Stimulated activated CD8-positive, alpha-beta memory T cell treated with anti-CD3 and anti-CD28 coated beads, Interleukin-12 subunit alpha, Interleukin-12 subunit beta, amount 100 ng/mL, for 4 hours (primary cell): ENCODE data around the gene GPC5.

Experiments
- DNase-seq: peaks from one replicate; pipeline ENCODE4 v3.0.0-alpha.2; 2020; ENCODE audit warnings: low read depth

Gene GPC5

DNA sequence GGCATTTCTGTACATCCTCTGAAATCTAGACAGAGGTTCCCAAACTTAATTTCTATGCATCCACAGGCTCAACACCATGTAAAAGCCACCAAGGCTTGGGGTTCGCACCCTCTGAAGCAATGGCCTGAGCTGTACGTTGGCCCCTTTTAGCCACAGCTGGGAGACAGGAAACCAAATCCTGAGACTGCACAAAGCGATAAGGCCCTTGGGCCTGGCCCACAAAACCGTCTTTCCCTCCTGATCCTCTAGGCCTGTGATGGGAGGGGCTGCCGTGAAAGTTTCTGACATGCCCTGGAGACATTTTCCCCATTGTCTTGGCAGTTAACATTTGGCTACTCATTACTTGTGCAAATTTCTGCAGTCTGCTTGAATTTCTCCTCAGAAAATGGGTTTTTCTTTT, 766.4 kb downstream of the GPC5 start:
- DNase-seq: no peak

GRCh38 chr13:92172191-92172590, 773.8 kb downstream of the GPC5 start:
- no peak for DNase-seq

GRCh38 chr13:92173254-92173653, 774.8 kb downstream of the GPC5 start:
- no peak for DNase-seq

GRCh38 chr13:92175330-92175729, 776.9 kb downstream of the GPC5 start:
- DNase-seq: no peak

DNA sequence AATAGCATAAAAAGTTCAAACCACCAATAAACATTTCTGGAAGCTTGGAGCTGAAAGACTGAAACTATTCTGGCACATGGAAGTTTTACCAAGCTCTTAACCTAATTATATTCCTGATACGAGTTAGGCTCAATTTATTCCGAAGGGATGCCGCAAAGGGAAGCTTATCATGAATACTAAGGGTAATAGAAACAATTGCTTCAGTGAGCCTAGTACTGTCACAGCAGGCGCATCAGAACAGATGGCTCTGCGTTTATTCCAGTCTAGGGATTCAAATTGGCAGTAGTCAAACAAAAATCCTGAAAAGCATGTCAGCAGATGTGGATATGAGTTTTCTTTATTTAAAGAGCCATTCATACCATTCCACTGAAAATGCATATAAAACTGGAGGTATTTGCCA, 779.5 kb downstream of the GPC5 start:
- no peak for DNase-seq

DNA sequence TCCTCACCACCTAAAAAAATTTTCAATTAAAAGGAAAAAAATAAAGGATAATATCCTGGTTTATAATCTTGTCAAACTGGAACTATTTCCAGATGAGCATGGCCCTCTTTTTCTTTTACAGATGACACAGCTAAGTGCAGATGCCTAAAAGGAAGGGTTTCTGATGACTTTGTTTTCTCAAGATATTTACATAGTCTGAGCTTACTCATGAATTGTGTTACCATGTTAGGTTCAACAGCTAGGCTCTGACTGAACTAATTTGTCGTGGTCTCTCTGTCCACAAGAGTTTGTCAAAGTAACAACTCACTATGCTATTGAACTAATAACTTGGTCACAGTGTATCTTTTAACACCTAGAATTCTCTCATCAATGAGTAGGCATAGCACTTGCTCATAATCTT, 780.8 kb downstream of the GPC5 start:
- DNase-seq: no peak

GRCh38 chr13:92187378-92187989, 789.1 kb downstream of the GPC5 start:
- DNase-seq: no peak

DNA sequence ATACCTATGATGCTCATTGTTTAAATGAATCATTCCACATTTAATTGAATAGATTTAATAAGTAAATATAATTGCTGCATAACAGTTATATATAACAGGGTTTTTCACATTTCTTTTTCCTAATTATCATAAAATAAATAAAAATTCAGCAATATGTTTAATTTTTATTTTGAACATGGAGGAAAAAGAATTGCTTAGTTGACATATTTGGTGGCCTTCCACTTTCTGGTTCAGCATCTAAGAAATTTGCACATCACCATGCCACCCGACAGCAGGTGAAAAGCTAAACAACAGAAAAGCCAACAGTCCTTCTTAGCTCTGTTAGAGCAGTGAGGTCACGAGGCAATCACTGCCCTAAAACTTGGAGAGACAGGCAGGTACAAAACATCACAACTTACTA, 790.2 kb downstream of the GPC5 start:
- no peak for DNase-seq

GRCh38 chr13:92196591-92197256, 798.3 kb downstream of the GPC5 start:
- no peak for DNase-seq

DNA sequence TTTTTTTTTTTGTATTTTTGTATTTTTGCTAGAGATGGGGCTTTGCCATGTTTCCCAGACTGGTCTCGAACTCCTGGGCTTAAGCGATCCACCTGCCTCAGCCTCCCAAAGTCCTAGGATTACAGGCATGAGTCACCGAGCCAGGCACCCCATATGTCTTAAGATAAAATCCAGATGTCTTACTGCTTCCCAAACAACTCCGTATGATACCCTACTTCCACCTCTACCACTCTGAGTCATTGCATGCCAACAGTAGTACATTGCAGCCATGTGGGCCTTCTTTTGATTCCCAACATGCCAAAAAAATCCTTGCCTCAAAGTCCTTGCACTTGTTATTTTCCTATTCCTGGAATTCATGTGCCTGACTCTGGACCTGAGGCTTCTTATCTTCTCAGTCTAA, 799.2 kb downstream of the GPC5 start:
- no peak for DNase-seq

- no peak for DNase-seq
Observed at GRCh38 chr13:92218615-92219014, 820.2 kb downstream of the GPC5 start.

DNA sequence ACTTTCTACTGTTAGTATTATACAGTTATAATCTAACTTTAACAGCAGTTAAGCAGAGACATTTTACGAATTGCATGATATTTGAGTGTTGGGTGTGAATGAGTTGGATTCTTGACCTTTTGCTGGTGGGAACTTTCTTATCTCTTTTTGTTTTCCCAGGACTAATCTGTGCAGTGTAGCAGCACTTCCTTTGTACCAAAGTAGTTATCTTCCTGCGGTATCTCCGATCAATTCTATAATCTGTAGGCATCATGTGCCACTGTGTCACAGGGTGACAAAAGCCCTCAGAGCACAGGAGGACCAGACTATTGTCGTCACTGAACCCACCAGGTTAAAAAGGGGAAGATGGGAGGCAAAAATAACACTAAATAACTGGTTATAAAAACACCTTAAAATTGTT, 823.5 kb downstream of the GPC5 start:
- no peak for DNase-seq

GRCh38 chr13:92224052-92224821, 825.8 kb downstream of the GPC5 start:
- no peak for DNase-seq

DNA sequence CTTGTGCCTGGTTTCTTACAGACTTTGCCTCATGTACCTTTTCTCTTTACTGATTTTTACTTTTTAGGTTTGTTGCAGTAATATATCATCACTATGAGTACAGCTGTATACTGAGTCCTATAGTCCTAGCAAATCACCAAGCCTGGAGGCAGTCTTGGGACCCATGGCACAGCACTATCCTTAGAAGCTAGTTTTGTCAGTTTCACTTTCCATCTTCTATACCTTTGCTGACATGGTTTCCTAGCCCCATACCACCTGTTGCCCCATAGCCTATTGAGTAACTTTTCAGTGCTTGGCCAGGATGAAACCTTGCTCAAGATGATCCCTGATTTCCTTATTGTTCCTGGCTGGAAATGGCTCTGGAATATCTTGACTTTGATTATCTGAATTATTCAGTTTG, 826.4 kb downstream of the GPC5 start:
- DNase-seq: no peak

DNA sequence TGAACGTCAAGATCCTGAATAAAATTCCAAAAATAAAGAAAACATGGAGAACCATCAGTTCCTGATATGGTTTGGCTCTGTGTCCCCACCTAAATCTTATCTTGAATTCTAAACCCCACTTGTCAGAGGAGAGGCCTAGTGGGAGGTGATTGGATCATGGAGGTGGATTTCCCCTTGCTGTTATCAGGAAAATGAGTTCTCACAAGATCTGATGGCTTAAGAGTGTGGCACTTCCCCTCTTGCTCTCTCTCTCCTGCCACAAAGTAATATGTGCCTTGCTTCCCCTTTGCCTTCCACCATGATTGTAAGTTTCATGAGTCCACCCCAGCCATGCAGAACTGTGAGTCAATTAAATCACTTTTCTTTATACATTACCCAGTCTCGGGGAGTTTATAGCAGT, 827.4 kb downstream of the GPC5 start:
- DNase-seq: no peak

- no peak for DNase-seq
Observed at GRCh38 chr13:92232871-92233270, 834.5 kb downstream of the GPC5 start.

- DNase-seq: no peak
Observed at GRCh38 chr13:92251671-92252210, 853.3 kb downstream of the GPC5 start.

DNA sequence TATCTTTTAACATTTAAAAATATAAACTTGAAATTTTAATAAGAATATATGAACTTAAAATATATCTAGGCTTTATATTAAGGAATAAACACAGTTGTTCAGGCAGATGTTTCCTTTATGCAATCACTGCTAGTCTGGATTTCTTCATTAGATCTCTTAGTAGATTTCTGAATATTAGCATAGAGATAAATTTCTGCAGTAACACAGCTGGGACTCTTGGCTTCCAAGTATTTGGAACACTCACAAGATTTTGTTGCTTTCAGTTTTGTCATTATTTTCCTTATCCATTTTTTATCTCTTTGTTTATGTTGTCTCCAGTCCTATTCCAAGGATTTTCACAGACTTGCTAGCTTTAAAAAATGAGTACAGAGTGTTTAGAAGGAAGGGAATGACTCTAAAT, 857.1 kb downstream of the GPC5 start:
- DNase-seq: no peak

DNA sequence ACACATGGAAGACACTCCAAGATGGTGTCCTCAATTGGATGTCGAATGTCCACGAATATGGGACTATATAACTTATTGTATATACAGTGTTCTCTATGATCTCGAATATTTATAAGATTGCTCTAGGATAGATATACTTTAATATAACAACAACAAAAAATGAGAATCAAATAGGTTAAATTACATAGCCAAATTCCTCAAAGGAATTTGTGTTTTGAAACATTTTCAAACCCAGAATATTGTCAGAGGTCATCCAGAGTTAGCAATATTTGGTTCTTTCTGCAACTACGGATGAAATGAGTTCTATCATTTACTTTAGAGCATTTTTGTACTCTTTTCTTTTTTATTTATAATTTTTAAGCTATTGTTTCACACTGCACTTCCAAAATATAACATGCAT, 857.8 kb downstream of the GPC5 start:
- no peak for DNase-seq

GRCh38 chr13:92259046-92259445, 860.6 kb downstream of the GPC5 start:
- DNase-seq: no peak

DNA sequence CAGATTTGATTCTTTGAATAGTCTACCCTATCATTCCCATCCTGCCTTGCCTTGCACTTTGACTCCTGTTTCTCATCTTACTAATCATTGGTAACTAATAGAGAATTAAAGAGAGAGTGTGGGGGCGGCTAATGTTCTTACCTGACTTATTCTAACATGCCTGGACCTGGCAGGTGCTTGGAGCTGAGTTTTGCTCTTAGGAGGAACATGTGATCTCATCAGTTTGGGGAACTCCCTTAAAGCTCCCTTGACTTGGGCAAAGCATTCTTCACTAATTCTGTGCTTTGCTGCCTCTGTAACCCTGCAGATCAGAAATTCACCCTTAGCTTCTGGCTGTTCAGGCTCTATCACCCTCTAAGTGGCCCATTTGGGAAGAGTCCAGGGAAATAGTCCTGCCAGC, 861.1 kb downstream of the GPC5 start:
- no peak for DNase-seq

- no peak for DNase-seq
Observed at GRCh38 chr13:92260363-92260762, 861.9 kb downstream of the GPC5 start.

- no peak for DNase-seq
Observed at GRCh38 chr13:92262100-92262788, 863.8 kb downstream of the GPC5 start.
